ENCODE results near the gene AMPD2. TPM values are rescaled to one million over a fixed set of nuclear protein-coding genes. Genes with fewer than 3 reads are reported as not detected.

The AMPD2 gene
- total RNA-seq, 2 donors from 2014 or later = 169 to 202 TPM

- Histone ChIP-seq H3K27me3 (replicated peaks; ENCODE audit: insufficient read depth) (no peaks in the 10 kb centered on the region), H3K4me3 (no peak overlapping the region), H3K9me3 (no peaks in the 10 kb centered on the region), H3K27ac (no peak overlapping the region), H3K36me3 (peaks cover 52% of the 10 kb centered on the region), H3K4me1 (ENCODE audit: control insufficient read depth in 1 of 2, low read depth in 2 of 2) (peaks cover 22 to 29% of the 10 kb centered on the region in 2 donors)
- TF ChIP-seq CTCF (IDR thresholded peaks at IDR 0.05) = no peak
- DNase-seq (ENCODE audit: low spot score) = no peak
- no peak for ATAC-seq (ENCODE audit: insufficient number of reproducible peaks, low FRiP score, low read depth)
These were observed 7.2 kb downstream of the AMPD2 start for GRCh38 chr1:109626682-109627408.

- no peak for DNase-seq (ENCODE audit: low spot score)
- peaks cover 14 to 19% of the 10 kb centered on the region in 2 donors for H3K4me1 ChIP-seq (ENCODE audit: control insufficient read depth in 1 of 2, low read depth in 2 of 2)
These were observed 8.2 kb downstream of the AMPD2 start for GRCh38 chr1:109627692-109628399.

GRCh38 chr1:109628540-109629321 is 9.1 kb downstream of the AMPD2 start:
- Histone ChIP-seq H3K27me3 (replicated peaks; ENCODE audit: insufficient read depth) (no peaks in the 10 kb centered on the region), H3K4me1 (ENCODE audit: control insufficient read depth in 1 of 2, low read depth in 2 of 2) (peaks cover 8 to 10% of the 10 kb centered on the region in 2 donors), H3K36me3 (peaks cover 52% of the 10 kb centered on the region), H3K9me3 (no peaks in the 10 kb centered on the region), H3K27ac (no peak overlapping the region), H3K4me3 (no peak overlapping the region)
- no peak for TF ChIP-seq CTCF (IDR thresholded peaks at IDR 0.05)
- no peak for ATAC-seq (ENCODE audit: insufficient number of reproducible peaks, low FRiP score, low read depth)
- no peak for DNase-seq (ENCODE audit: low spot score)

More at GRCh38 chr1:109627692-109628399, 8.2 kb downstream of the AMPD2 start:
- Histone ChIP-seq H3K27ac (no peak overlapping the region), H3K36me3 (peaks cover 52% of the 10 kb centered on the region), H3K27me3 (replicated peaks; ENCODE audit: insufficient read depth) (no peaks in the 10 kb centered on the region), H3K9me3 (no peaks in the 10 kb centered on the region), H3K4me3 (no peak overlapping the region)
- TF ChIP-seq CTCF (IDR thresholded peaks at IDR 0.05) = no peak
- ATAC-seq (ENCODE audit: insufficient number of reproducible peaks, low FRiP score, low read depth) = no peak

GRCh38 chr1:109629372-109630030 is 9.9 kb downstream of the AMPD2 start:
- DNase-seq (ENCODE audit: low spot score) (no peak), ATAC-seq (ENCODE audit: insufficient number of reproducible peaks, low FRiP score, low read depth) (no peak)
- TF ChIP-seq CTCF (IDR thresholded peaks at IDR 0.05) = no peak
- Histone ChIP-seq H3K36me3 (peaks cover 52% of the 10 kb centered on the region), H3K27me3 (replicated peaks; ENCODE audit: insufficient read depth) (no peaks in the 10 kb centered on the region), H3K9me3 (no peaks in the 10 kb centered on the region), H3K4me3 (no peak overlapping the region), H3K27ac (no peak overlapping the region), H3K4me1 (ENCODE audit: control insufficient read depth in 1 of 2, low read depth in 2 of 2) (peaks cover under 1 to 2% of the 10 kb centered on the region in 2 donors)

Measured in thoracic aorta (tissue), 2 donors.